ENCODE data around the gene GSTO2. TPM values are rescaled to one million over a fixed set of nuclear protein-coding genes. Genes with fewer than 3 reads are reported as not detected.

Gene GSTO2
- total and polyA plus RNA-seq, 2 of the 4 experiments (the other 2 are of a cell fraction), result 1.4 to 2.3 TPM

DNA sequence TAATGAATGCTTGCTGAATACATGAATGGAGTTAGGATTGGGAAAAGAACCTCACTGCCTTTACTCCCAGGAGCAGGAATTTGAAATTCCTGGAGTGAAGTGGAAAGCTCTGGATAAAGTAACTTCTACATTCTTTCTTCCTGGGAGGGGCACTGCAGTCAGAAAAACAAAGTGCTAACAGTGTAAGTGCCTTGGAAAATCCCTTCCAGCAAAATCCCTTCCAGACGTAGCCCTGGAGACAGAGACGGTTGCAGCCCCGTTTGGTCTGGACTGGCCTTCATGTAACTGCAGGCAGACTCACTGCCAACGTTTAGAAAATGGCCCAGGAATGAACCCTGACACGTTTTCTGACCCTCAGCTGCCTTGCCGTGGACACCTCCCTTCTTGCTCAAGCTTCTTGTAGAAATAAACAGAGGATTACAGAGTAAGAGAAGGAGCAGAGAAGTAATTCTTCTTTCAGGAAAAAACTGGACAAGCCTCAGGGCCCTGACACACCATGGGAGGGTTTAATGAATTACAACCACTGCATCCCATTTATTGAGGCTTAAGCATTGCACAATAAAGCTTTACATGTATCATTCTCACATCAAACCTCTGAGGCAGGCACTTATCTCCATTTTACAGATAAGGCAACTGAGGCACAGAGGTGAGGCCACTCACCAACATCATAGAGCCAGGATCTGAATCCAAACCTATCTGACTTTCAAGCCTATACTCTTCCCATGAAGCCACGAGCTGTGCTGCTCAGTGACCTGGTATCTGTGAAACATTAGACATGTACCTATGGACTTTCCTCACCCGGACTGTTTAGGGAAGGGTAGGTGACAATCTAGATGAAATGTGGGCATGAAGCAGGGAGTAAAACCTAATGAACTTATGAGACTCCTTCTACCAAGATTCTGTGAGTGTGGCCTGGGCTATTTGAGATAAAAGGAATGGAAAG is 61.5 kb downstream of the GSTO2 start (continued):
- TF ChIP-seq, protein P1, sequence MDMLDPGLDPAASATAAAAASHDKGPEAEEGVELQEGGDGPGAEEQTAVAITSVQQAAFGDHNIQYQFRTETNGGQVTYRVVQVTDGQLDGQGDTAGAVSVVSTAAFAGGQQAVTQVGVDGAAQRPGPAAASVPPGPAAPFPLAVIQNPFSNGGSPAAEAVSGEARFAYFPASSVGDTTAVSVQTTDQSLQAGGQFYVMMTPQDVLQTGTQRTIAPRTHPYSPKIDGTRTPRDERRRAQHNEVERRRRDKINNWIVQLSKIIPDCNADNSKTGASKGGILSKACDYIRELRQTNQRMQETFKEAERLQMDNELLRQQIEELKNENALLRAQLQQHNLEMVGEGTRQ (IDR thresholded peaks at IDR 0.05; ENCODE audit: low read depth, low read length), result no peak
- TF ChIP-seq RFX5 (IDR thresholded peaks at IDR 0.05; ENCODE audit: low read depth, low read length) (no peak), NFE2L2 (IDR thresholded peaks at IDR 0.05; ENCODE audit: low read depth, low read length) (no peak)

All from IMR-90 (cell line).